IMR-90 (cell line): ENCODE measurements around the gene SLC8A3. TPM values are rescaled to one million over a fixed set of nuclear protein-coding genes. Genes with fewer than 3 reads are reported as not detected.

ENCODE experiments used
- ATAC-seq: fragments of 200-7000 bp; cut with Tn5 transposase; 2 replicates; pipeline ENCODE4 v1.9.1; 2020; ENCODE audit warnings: low read depth, mild to moderate bottlenecking, moderate library complexity
- BruUV-seq: library from RNA; stranded (reverse); fragments of 400-500 nt; replicated peaks from 2 replicates; lab custom pipeline; 2021; lab: Mats Ljungman, UMichigan
- CTCF ChIA-PET: fragments of 300-600 bp; formaldehyde crosslinking; extraction: SDS; loops from one replicate; lab custom pipeline; 2021; ENCODE audit warnings: antibody characterized with exemption; lab: Yijun Ruan, JAX
- POLR2A ChIA-PET: fragments of 300-600 bp; sonication (Branson Sonifier 250); formaldehyde crosslinking; loops from one replicate; lab custom pipeline; 2022; ENCODE audit warnings: antibody characterized with exemption; ENCODE audit not compliant: unreplicated experiment; lab: Charles Lee
- DNase-seq: peaks from one replicate; pipeline ENCODE4 v3.0.0; 2013
- H2AFZ ChIP-seq: replicated peaks from 2 replicates; pipeline ENCODE3; 2013; ENCODE audit warnings: low read length, mild to moderate bottlenecking; ENCODE audit not compliant: poor library complexity
- H2AK5ac ChIP-seq: 2 replicates; pipeline ENCODE4 v1.6.1; 2013; ENCODE audit warnings: low read depth, low read length, inconsistent platforms
- H2AK9ac ChIP-seq: replicated peaks from 2 replicates; pipeline ENCODE3; 2013; ENCODE audit warnings: mild to moderate bottlenecking, low read depth, low read length, moderate library complexity; ENCODE audit not compliant: poor library complexity
- H2BK120ac ChIP-seq: 2 replicates; pipeline ENCODE4 v1.6.1; 2013; ENCODE audit warnings: low read depth, low read length, inconsistent platforms
- H2BK15ac ChIP-seq: 3 replicates; pipeline ENCODE4 v1.6.1; 2013; ENCODE audit warnings: low read depth, low read length, inconsistent platforms
- H2BK20ac ChIP-seq: 2 replicates; pipeline ENCODE4 v1.6.1; 2013; ENCODE audit warnings: low read depth, mild to moderate bottlenecking, inconsistent platforms, low read length, moderate library complexity
- H2BK5ac ChIP-seq: 2 replicates; pipeline ENCODE4 v1.6.1; 2013; ENCODE audit warnings: mild to moderate bottlenecking, low read depth, low read length, inconsistent platforms; ENCODE audit not compliant: poor library complexity, severe bottlenecking
- H3K14ac ChIP-seq: replicated peaks from 2 replicates; pipeline ENCODE4 v1.6.1; 2013; ENCODE audit warnings: low read depth, low read length, inconsistent platforms
- H3K18ac ChIP-seq: 2 replicates; pipeline ENCODE4 v1.6.1; 2013; ENCODE audit warnings: low read depth, low read length, control low read depth
- H3K23ac ChIP-seq: 2 replicates; pipeline ENCODE4 v1.6.1; 2013; ENCODE audit warnings: low read depth, low read length, inconsistent platforms
- H3K27ac ChIP-seq: 2 replicates; pipeline ENCODE4 v1.5.1; 2013; ENCODE audit warnings: mild to moderate bottlenecking, control low read depth, low read length; ENCODE audit not compliant: insufficient read depth
- H3K27me3 ChIP-seq: 2 replicates; pipeline ENCODE4 v1.6.1; 2013; ENCODE audit warnings: low read length; ENCODE audit not compliant: control insufficient read depth, insufficient read depth
- H3K36me3 ChIP-seq: 2 replicates; pipeline ENCODE4 v1.6.1; 2013; ENCODE audit warnings: low read length, mixed read lengths; ENCODE audit not compliant: control insufficient read depth, insufficient read depth
- H3K4ac ChIP-seq: 2 replicates; pipeline ENCODE4 v1.6.1; 2013; ENCODE audit warnings: low read depth, low read length, inconsistent platforms
- H3K4me1 ChIP-seq: 2 replicates; pipeline ENCODE4 v1.6.1; 2013; ENCODE audit warnings: low read length, mixed read lengths; ENCODE audit not compliant: control insufficient read depth, insufficient read depth
- H3K4me2 ChIP-seq: 2 replicates; pipeline ENCODE4 v1.6.1; 2013; ENCODE audit warnings: low read depth, mild to moderate bottlenecking, control low read depth, low read length, moderate library complexity
- H3K4me3 ChIP-seq: 2 replicates; pipeline ENCODE4 v1.5.1; 2013; ENCODE audit warnings: low read depth, mild to moderate bottlenecking, control low read depth, low read length, moderate library complexity; ENCODE audit not compliant: insufficient read depth
- H3K56ac ChIP-seq: 2 replicates; pipeline ENCODE4 v1.6.1; 2013; ENCODE audit warnings: low read length, inconsistent platforms; ENCODE audit not compliant: insufficient read depth; ENCODE audit errors: extremely low read depth
- H3K79me1 ChIP-seq, 2 experiments: 2 replicates each; pipeline ENCODE4 v1.6.1; 2013; ENCODE audit warnings: low read length in 2 of 2, inconsistent platforms in 1 of 2, low read depth in 1 of 2
- H3K9ac ChIP-seq: 2 replicates; pipeline ENCODE4 v1.6.1; 2013; ENCODE audit warnings: low read depth, low read length, control low read depth
- H3K9me1 ChIP-seq: 2 replicates; pipeline ENCODE4 v1.6.1; 2013; ENCODE audit warnings: low read length, inconsistent platforms; ENCODE audit not compliant: insufficient read depth
- H3K9me3 ChIP-seq: 2 replicates; pipeline ENCODE4 v1.6.1; 2013; ENCODE audit warnings: low read length; ENCODE audit not compliant: control insufficient read depth, insufficient read depth
- H4K20me1 ChIP-seq: 2 replicates; pipeline ENCODE4 v1.6.1; 2013; ENCODE audit warnings: low read length, inconsistent platforms; ENCODE audit not compliant: insufficient read depth
- H4K5ac ChIP-seq: 2 replicates; pipeline ENCODE4 v1.6.1; 2013; ENCODE audit warnings: mild to moderate bottlenecking, low read depth, low read length, control low read depth
- H4K8ac ChIP-seq, 2 experiments: 2 replicates each; pipeline ENCODE4 v1.6.1; 2013; ENCODE audit warnings: low read depth in 2 of 2, low read length in 2 of 2, control low read depth in 1 of 2, inconsistent platforms in 1 of 2
- H4K91ac ChIP-seq: 2 replicates; pipeline ENCODE4 v1.6.1; 2013; ENCODE audit warnings: low read depth, low read length, inconsistent platforms; ENCODE audit not compliant: insufficient read depth
- FOS ChIP-seq: fragments of 150-350 bp; IDR thresholded peaks from 2 replicates; pipeline ENCODE4 v1.6.1; 2016; ENCODE audit warnings: low read depth, low read length
- POLR2A ChIP-seq: IDR thresholded peaks from 2 replicates; pipeline ENCODE4 v1.6.1; 2012; ENCODE audit warnings: mild to moderate bottlenecking, low read depth, low read length
- WGBS, 2 experiments: methylation state at CpG; one replicate each; pipeline versions ENCODE4 v1.1.5 to v1.1.7; 2013; ENCODE audit warnings: missing lambda C conversion rate in 2 of 2; ENCODE audit not compliant: insufficient read length in 1 of 2; ENCODE audit errors: extremely low coverage in 2 of 2; 5-methylcytosine and 5-hydroxymethylcytosine counted together
- dilution Hi-C: fragments of 300-500 bp; cut with HindIII; formaldehyde crosslinking; loops from one replicate; pipeline ENCODE4 v1.14.3; 2018; ENCODE audit warnings: low sequenced_read_pairs; ENCODE audit not compliant: unreplicated experiment
- in situ Hi-C: fragments of 300-500 bp; cut with MboI; formaldehyde crosslinking; loops from 3 replicates; pipeline ENCODE4 v1.14.3; 2019; ENCODE audit warnings: low sequenced_read_pairs, inconsistent platforms, mixed read lengths
- intact Hi-C: fragments of 100-400 bp; cut with micrococcal nuclease; formaldehyde crosslinking; loops from 2 replicates; pipeline ENCODE4 v1.10.0; 2022
- polyA plus RNA-seq, 3 experiments: library from polyadenylated mRNA; depleted of rRNA; stranded (reverse); fragments of >200 nt; gene quantifications; 2 replicates each; pipeline ENCODE4 v1.2.3, GENCODE V29; 2012; ENCODE audit warnings: low replicate concordance in 1 of 3
- total RNA-seq: library from RNA; depleted of rRNA; stranded (reverse); fragments of >200 nt; gene quantifications from 2 replicates; pipeline ENCODE4 v1.2.3, GENCODE V29; 2012
- TF ChIP-seq, protein P1 (sequence below): fragments of 150-350 bp; IDR thresholded peaks from 2 replicates; pipeline ENCODE4 v1.6.1; 2016; ENCODE audit warnings: low read depth, mild to moderate bottlenecking, low read length, moderate library complexity, borderline replicate concordance

Gene SLC8A3
- total and polyA plus RNA-seq, 2 of the 4 experiments (the other 2 are of a cell fraction), result under 0.01 TPM; not detected in 1

DNA sequence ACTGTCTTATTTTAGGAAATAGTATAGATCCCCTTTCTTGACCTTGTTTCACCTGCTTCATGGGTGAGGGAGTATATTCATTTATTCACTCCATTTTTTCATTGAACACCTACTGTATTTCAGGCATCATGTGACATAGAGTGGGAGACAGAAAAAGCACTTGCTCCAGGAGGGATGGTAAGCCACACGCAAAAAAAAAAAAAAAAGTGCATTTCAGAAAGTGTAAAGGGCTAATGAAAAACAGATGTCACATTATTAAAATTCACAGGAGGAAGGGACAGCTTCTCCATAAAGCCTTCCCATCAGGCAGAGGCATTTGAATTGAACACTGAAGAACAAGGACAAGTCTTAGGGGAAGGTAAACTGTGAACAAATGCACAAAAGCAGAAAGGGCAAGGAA lies 7.5 kb downstream of the SLC8A3 start:
- no peak overlapping the region for H3K23ac ChIP-seq
- intact Hi-C loops (no loop called here), dilution Hi-C loops (no loop called here), in situ Hi-C loops (no loop called here)
- no peak overlapping the region for H2BK20ac ChIP-seq
- H3K18ac ChIP-seq, result no peak overlapping the region
- H2BK5ac ChIP-seq, result no peak overlapping the region
- no peak overlapping the region for H2BK15ac ChIP-seq
- H3K9me3 ChIP-seq, result no peaks in the 10 kb centered on the region
- H3K4me3 ChIP-seq, result no peak overlapping the region
- H3K27me3 ChIP-seq, result peaks cover 3% of the 10 kb centered on the region; the same call in 1 of the 2 replicates
- H3K9ac ChIP-seq, result no peak overlapping the region
- H3K9me1 ChIP-seq, result no peaks in the 10 kb centered on the region
- no peak overlapping the region for H4K8ac ChIP-seq
- no CpG with 5 or more reads among the region's 1 CpG for WGBS, 2 experiments
- DNase-seq (no peak), ATAC-seq (no peak)
- H4K5ac ChIP-seq, result no peak overlapping the region
- no peaks in the 10 kb centered on the region for H4K20me1 ChIP-seq
- H3K4me2 ChIP-seq, result no peak overlapping the region
- CTCF ChIA-PET, result no interaction called here
- BruUV-seq, result no TSS peak
- no peak overlapping the region for H3K4ac ChIP-seq
- H2AK9ac ChIP-seq, result no peak overlapping the region
- H3K27ac ChIP-seq, result no peak overlapping the region
- TF ChIP-seq, protein P1, sequence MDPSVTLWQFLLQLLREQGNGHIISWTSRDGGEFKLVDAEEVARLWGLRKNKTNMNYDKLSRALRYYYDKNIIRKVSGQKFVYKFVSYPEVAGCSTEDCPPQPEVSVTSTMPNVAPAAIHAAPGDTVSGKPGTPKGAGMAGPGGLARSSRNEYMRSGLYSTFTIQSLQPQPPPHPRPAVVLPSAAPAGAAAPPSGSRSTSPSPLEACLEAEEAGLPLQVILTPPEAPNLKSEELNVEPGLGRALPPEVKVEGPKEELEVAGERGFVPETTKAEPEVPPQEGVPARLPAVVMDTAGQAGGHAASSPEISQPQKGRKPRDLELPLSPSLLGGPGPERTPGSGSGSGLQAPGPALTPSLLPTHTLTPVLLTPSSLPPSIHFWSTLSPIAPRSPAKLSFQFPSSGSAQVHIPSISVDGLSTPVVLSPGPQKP, result no peak
- TF ChIP-seq FOS, result no peak
- no peak for TF ChIP-seq POLR2A
- no peaks in the 10 kb centered on the region for H3K4me1 ChIP-seq
- no peak overlapping the region for H2AK5ac ChIP-seq
- H2AFZ ChIP-seq, result no peak overlapping the region
- no peaks in the 10 kb centered on the region for H3K79me1 ChIP-seq
- H3K14ac ChIP-seq, result no peak overlapping the region
- H3K36me3 ChIP-seq, result no peaks in the 10 kb centered on the region
- POLR2A ChIA-PET, result no interaction called here
- H4K91ac ChIP-seq, result no peak overlapping the region
- no peak overlapping the region for H3K56ac ChIP-seq
- no peak overlapping the region for H2BK120ac ChIP-seq
